ENCODE measurements around the gene ROR1.

DNA sequence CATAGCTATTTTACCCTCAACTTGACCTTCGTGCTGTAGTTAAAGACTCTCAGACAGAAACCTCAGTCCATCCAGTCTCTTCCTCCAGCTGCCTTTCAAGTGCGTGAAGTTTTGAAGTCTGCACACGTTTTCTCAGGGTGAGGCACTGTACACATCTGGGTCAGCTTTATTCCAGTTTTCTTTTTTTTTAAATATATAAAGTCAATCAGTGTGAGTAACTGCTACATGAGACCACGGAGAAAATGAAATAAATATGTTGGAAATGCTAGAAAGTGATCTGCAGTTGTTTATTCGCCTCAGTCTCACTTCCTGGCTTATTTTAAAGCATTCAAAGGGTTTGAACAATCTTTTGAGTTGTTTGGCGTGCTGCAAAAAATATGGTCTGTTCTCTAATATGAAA is 135.7 kb downstream of the ROR1 start:
- TF ChIP-seq EZH2phosphoT487 (IDR thresholded peaks at IDR 0.05) (no peak), EZH2 (IDR thresholded peaks at IDR 0.05) (no peak)

Data from neural progenitor cell (in vitro differentiated cells).